ENCODE data around the gene KDM6B. TPM values are rescaled to one million over a fixed set of nuclear protein-coding genes. Genes with fewer than 3 reads are reported as not detected.

The KDM6B gene
- total RNA-seq, 1 donor from 2014 or later = 96.3 TPM

DNA sequence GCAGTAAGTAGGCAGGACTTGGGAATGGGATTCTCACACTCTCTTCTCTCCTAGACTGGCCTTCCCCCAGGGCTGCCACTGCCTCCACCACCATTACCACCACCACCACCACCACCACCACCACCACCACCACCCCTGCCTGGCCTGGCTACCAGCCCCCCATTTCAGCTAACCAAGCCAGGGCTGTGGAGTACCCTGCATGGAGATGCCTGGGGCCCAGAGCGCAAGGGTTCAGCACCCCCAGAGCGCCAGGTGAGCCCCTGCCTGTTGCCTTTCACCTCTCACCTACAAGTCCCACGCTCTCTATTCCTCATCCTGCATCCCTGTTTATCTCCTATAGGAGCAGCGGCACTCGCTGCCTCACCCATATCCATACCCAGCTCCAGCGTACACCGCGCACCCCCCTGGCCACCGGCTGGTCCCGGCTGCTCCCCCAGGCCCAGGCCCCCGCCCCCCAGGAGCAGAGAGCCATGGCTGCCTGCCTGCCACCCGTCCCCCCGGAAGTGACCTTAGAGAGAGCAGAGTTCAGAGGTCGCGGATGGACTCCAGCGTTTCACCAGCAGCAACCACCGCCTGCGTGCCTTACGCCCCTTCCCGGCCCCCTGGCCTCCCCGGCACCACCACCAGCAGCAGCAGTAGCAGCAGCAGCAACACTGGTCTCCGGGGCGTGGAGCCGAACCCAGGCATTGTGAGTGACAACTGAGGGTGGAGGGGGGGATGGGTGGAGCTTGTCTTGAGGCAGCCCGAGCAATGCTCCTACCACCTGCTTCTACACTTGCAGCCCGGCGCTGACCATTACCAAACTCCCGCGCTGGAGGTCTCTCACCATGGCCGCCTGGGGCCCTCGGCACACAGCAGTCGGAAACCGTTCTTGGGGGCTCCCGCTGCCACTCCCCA lies 13.0 kb downstream of the KDM6B start:
- Mint-ChIP-seq H3K27me3 (ENCODE audit: low read depth) (no peaks in the 10 kb centered on the region), H3K27ac (no peak overlapping the region), H3K4me3 (no peak overlapping the region), H3K36me3 (peaks cover 15% of the 10 kb centered on the region), H3K4me1 (peaks cover 16% of the 10 kb centered on the region), H3K9me3 (no peaks in the 10 kb centered on the region)
- no peak for TF ChIP-seq CTCF (IDR thresholded peaks at IDR 0.05; ENCODE audit: unreplicated experiment)
- no peak for DNase-seq (ENCODE audit: low spot score in 2 of 2, unreplicated experiment in 2 of 2)

DNA sequence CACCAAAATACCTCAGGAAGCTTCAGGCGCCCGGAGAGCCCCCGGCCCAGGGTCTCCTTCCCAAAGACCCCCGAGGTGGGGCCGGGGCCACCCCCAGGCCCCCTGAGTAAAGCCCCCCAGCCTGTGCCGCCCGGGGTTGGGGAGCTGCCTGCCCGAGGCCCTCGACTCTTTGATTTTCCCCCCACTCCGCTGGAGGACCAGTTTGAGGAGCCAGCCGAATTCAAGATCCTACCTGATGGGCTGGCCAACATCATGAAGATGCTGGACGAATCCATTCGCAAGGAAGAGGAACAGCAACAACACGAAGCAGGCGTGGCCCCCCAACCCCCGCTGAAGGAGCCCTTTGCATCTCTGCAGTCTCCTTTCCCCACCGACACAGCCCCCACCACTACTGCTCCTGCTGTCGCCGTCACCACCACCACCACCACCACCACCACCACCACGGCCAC lies 14.1 kb downstream of the KDM6B start:
- no peak overlapping the region for H3K27ac Mint-ChIP-seq
- peaks cover 17% of the 10 kb centered on the region for H3K36me3 Mint-ChIP-seq
- no peak overlapping the region for H3K4me3 Mint-ChIP-seq
- DNase-seq (ENCODE audit: low spot score in 2 of 2, unreplicated experiment in 2 of 2) = no peak
- no peaks in the 10 kb centered on the region for H3K27me3 Mint-ChIP-seq (ENCODE audit: low read depth)
- no peak for TF ChIP-seq CTCF (IDR thresholded peaks at IDR 0.05; ENCODE audit: unreplicated experiment)
- H3K9me3 Mint-ChIP-seq = no peaks in the 10 kb centered on the region
- peaks cover 8% of the 10 kb centered on the region for H3K4me1 Mint-ChIP-seq

GRCh38 chr17:7848739-7849129 lies 14.7 kb downstream of the KDM6B start:
- Mint-ChIP-seq H3K36me3 (peaks cover 17% of the 10 kb centered on the region), H3K4me3 (no peak overlapping the region), H3K9me3 (no peaks in the 10 kb centered on the region), H3K27ac (no peak overlapping the region), H3K27me3 (ENCODE audit: low read depth) (no peaks in the 10 kb centered on the region), H3K4me1 (peaks cover 7% of the 10 kb centered on the region)
- no peak for DNase-seq (ENCODE audit: low spot score in 2 of 2, unreplicated experiment in 2 of 2)
- no peak for TF ChIP-seq CTCF (IDR thresholded peaks at IDR 0.05; ENCODE audit: unreplicated experiment)

GRCh38 chr17:7849130-7849750 lies 15.2 kb downstream of the KDM6B start:
- Mint-ChIP-seq H3K4me3 (no peak overlapping the region), H3K9me3 (no peaks in the 10 kb centered on the region), H3K27ac (no peak overlapping the region), H3K36me3 (peaks cover 17% of the 10 kb centered on the region), H3K27me3 (ENCODE audit: low read depth) (no peaks in the 10 kb centered on the region), H3K4me1 (peaks cover 11% of the 10 kb centered on the region)
- TF ChIP-seq CTCF (IDR thresholded peaks at IDR 0.05; ENCODE audit: unreplicated experiment) = no peak
- no peak for DNase-seq (ENCODE audit: low spot score in 2 of 2, unreplicated experiment in 2 of 2)

DNA sequence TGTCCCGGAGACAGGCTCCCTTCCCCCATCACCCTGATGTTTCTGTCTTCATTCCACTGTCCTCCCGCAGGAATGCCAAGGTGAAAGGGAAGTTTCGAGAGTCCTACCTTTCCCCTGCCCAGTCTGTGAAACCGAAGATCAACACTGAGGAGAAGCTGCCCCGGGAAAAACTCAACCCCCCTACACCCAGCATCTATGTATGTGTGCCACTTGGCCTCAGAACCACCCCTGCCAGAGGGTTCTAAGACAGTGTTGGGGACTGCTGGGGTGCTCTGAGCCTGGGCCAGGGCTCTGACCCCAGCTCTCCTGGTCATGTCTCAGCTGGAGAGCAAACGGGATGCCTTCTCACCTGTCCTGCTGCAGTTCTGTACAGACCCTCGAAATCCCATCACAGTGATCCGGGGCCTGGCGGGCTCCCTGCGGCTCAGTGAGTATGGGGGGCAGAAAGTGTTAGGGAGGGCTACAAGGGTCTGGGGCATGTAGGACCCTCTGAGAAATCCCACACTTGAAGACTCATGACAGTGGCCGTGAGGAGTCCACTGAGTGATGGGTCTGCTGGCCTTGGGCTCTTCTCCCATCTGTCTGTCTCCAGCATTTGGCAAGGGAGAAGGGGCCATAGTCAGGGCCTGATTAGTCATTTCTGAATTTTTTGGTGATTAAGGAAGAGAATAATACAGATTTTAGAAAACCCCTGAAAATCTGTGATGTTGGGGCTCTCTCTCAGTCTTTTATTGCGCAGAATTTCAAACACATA lies 15.9 kb downstream of the KDM6B start:
- no peak for TF ChIP-seq CTCF (IDR thresholded peaks at IDR 0.05; ENCODE audit: unreplicated experiment)
- no peaks in the 10 kb centered on the region for H3K9me3 Mint-ChIP-seq
- H3K27me3 Mint-ChIP-seq (ENCODE audit: low read depth) = no peaks in the 10 kb centered on the region
- DNase-seq (ENCODE audit: low spot score in 2 of 2, unreplicated experiment in 2 of 2) = no peak
- peaks cover 17% of the 10 kb centered on the region for H3K36me3 Mint-ChIP-seq
- peaks cover 15% of the 10 kb centered on the region for H3K4me1 Mint-ChIP-seq
- H3K27ac Mint-ChIP-seq = no peak overlapping the region
- H3K4me3 Mint-ChIP-seq = no peak overlapping the region
